Measurements from ENCODE around the gene PCBP3. TPM values are rescaled to one million over a fixed set of nuclear protein-coding genes. Genes with fewer than 3 reads are reported as not detected.
"Not testable (repeated sequence)": the region's sequence is repeated elsewhere in the genome, so short reads cannot be mapped to it uniquely, and the experiment has no call there.

PCBP3 gene
- total RNA-seq, 1 donor from 2014 or later = 7.1 TPM

- no peak for DNase-seq (ENCODE audit: low spot score)
These were observed 200.7 kb downstream of the PCBP3 start for GRCh38 chr21:45844181-45844580.

- DNase-seq (ENCODE audit: low spot score) = no peak
These were observed 201.7 kb downstream of the PCBP3 start for GRCh38 chr21:45845063-45845769.

DNA sequence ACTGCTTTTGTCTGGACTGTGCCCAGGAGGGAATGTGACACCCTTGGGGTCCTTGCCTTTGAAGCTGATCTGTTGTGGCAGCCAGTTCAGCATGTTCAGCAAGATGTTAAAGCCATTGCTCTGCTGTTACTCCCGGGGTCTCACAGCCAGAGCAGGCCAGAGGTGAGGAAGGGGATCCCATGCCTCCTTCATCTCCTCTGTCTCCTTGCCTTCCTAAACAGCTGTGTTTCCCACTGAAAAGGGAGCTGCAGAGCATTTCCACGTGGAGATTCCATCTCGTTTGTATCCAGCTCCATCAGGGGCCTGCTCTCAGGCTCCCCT, 202.2 kb downstream of the PCBP3 start:
- DNase-seq (ENCODE audit: low spot score) = no peak

DNA sequence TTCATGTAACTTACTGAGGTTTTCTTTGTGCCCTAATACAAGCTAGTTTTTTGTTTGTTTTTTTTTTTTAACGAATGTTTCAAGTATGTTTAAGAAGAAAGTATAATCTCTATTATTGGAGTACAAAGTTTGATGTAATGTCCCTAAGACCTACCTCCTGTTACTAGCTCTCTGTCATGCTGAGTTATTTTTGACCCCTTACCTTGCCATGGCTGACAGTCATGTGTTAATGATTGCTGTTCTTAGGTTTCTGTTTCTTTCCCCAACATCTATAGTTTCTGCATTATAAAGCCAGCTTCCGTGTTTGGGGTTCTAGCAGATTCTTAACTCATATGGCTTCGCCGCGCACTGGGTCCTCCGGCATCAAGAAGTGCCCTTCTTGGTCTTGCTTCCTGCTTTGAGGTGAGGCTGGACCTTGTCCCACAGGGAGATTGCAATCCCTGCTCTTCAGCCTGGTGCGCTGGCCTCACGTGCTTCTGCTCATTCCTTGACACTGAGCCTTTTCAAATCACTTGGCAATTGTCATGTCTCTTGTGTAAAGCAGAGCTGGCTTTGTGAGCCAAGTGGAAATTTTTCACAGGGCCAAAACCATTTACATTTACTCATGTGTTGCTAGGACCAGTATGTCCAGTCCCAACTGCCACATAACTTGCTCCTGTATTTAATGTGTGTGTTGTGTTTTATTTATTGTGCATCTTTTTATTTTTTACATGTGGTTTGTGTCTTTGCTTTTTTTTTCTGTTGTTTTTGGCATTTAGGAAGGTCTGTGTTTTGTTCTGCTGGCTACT, 203.0 kb downstream of the PCBP3 start:
- DNase-seq (ENCODE audit: low spot score) = no peak

GRCh38 chr21:45847870-45848269, 204.3 kb downstream of the PCBP3 start:
- no peak for DNase-seq (ENCODE audit: low spot score)

DNA sequence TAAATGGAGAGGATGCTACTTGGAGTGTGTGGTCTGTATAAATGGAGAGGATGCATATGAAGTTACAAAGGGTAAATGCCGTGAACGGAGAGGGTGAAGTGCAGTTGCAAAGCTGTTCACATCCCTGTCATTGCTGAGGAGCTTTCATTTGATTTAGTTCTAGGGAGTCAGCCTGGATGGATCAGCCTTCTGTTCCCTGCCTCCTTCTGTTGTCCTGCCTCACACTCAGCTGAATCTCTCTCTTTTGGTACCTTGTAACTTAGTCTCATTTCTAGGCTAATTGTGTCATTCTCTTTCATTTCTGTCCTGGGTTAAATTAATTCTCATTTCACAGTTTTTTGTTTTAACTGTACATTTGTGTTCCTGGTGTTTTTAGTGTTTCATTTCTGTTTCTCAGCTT, 204.8 kb downstream of the PCBP3 start:
- no peak for DNase-seq (ENCODE audit: low spot score)

DNA sequence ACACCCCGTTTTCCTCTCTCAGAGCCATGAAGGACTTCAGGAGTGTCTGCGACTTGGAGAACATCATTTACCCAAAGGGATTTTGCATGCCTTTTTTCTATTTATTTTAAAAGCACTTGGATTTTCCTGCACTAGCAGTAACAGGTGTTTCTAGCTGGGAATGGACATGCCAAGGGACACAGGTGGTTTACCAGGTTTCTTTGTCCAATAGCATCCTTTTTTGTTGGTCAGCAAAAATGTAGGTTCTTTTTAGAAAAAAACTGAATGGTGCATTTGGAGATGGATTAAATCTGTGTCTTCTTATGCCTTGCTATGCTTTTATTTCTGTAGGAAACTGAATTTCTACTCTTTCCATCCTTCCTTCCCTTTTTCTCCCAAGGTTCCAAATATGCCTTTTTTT, 205.3 kb downstream of the PCBP3 start:
- no peak for DNase-seq (ENCODE audit: low spot score)

GRCh38 chr21:45849651-45850050, 206.1 kb downstream of the PCBP3 start:
- DNase-seq (ENCODE audit: low spot score) = no peak

DNA sequence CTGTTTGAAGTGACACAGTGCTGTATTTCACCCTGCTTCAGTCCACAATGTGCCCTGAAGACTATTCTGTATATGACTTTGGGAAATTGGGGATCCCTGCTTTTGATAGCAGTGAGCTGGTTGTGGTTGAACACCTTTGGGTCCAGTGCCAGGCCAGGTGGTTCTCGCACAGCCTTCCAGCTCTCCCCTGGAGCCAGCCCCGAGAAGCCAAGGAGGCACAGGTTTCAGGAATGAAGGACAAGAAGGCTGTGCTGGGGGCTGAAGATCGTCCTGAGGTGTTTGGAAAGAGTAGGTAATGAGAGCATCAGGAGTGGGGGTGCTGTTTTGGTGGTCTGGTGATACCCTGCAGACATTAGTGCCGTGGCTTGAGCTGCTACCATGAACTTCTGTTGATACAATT, 206.7 kb downstream of the PCBP3 start:
- no peak for DNase-seq (ENCODE audit: low spot score)

DNA sequence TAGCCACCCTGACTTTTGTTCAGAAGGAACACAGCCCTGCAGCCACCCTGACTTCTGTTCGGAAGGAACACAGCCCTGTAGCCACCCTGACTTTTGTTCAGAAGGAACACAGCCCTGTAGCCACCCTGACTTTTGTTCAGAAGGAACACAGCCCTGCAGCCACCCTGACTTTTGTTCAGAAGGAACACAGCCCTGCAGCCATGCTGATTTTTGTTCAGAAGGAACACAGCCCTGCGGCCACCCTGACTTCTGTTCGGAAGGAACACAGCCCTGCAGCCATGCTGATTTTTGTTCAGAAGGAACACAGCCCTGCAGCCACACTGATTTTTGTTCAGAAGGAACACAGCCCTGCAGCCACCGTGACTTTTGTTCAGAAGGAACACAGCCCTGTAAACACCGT, 208.9 kb downstream of the PCBP3 start:
- not testable (repeated sequence) for DNase-seq (ENCODE audit: low spot score)

- DNase-seq (ENCODE audit: low spot score) = peak; percentile 32
These were observed 209.4 kb downstream of the PCBP3 start for GRCh38 chr21:45852886-45853400.

- peak; percentile 59 for DNase-seq (ENCODE audit: low spot score)
These were observed 210.3 kb downstream of the PCBP3 start for GRCh38 chr21:45853703-45854342.

- DNase-seq (ENCODE audit: low spot score) = peak; percentile 24
These were observed 211.2 kb downstream of the PCBP3 start for GRCh38 chr21:45854690-45855247.

DNA sequence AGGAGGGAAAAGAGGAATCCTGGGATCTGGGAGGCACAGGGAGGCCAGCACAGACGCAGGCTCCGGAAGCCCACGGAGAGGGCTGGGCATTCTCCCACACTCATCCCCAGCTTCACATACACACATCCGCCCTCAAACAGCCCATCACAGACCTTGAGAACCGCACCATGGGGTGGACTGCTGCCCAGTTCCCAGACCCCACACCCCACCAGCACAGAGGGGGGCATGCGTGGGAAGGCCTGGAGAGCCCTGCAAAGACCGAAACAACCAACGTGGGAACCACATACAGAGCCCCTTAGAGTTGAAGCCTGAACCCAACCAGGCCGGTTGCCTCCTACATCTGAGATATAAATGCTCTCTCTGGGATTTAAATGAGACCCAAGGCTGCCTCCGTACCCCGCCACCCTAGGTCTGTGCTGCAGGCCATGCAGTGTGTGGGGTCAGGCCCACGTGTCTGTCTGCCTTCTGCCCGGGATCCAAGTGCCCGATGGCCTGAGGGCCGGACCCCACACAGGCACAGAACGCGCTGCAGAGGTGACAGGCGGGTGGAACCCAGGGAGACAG, 211.8 kb downstream of the PCBP3 start:
- peak; percentile 35 for DNase-seq (ENCODE audit: low spot score)

- peak; percentile 32 for DNase-seq (ENCODE audit: low spot score)
These were observed 212.9 kb downstream of the PCBP3 start for GRCh38 chr21:45856442-45856841.

DNA sequence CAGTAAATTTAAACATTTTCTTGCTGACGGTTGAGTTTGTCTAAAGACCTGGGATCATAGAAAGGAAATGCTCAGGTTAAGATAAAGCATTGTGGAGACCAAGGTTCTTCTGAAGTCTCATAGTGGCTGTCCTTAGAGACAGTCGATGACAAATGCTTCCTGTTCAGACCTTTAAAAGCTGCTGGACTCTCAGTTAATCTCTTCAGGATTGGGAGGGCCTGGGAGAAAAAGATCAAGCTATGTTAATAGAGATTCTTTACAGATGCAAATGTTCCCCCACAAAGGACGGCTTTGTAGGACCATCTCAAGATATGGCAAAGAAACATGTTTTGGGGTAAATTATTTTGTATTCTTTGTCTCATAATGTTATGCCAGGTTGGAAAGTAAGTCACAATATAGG, 213.4 kb downstream of the PCBP3 start:
- no peak for DNase-seq (ENCODE audit: low spot score)

GRCh38 chr21:45857761-45858160, 214.2 kb downstream of the PCBP3 start:
- DNase-seq (ENCODE audit: low spot score) = peak; percentile 32

DNA sequence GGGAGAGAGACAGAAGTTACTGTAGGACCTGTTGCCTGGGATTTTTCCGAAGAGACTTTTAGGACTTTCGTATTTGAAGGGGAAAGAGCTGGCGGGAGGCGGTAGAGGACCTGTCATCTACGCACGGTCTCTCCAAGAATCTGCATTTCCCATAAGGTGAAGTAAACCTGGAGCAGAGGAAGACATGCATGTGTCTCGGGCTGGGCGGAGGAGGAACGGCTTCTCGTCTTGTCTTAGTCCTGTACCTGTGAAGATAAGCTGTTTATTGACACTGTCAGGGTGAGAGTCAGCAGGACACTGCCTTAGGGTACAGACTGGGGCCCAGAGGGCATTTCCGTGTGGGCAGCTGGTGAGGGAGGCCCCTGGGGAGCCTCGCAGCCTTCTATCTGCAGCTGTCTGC, 214.7 kb downstream of the PCBP3 start:
- DNase-seq (ENCODE audit: low spot score) = peak; percentile 18

DNA sequence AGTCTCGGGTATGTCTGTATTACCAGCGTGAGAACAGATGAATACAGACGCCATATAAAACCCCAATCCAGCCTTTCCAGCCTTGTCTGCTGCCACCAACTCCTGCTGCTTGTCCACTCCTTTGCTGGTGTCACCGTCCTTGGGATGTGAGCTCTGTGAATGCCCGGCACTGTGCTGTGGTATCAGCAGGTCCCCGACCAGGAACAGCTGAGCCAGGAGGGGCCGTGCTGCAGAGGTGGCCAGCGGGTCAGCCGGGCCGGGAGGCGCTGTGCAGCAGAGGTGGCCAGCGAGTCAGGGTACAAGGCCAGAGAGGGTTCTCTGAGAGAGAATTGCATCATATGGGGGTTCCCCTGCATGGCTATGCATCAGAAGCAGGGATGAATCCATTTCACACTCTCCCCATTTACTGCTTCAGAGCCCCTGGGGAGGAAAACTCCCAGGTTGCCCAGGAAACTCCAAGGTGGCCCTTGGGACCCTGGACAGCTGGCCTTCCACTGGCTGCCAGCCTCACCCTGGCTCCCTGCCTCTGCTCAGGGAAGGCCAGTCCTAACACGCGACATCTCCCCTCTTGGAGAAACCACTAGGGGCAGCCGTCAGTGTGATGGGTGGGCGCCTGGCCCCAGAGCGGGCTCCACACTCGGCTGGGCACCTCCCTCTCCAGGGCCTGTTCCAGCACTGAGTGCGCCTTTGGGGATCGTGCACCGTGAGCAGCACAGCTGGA, 215.7 kb downstream of the PCBP3 start:
- no peak for DNase-seq (ENCODE audit: low spot score)

GRCh38 chr21:45859762-45860357, 216.3 kb downstream of the PCBP3 start:
- DNase-seq (ENCODE audit: low spot score) = no peak

Data from ureter (tissue), 1 donor.